Spinal cord (tissue), 10 donors: Measurements from ENCODE around the gene EPB41L1. TPM values are rescaled to one million over a fixed set of nuclear protein-coding genes. Genes with fewer than 3 reads are reported as not detected.

Source experiments
- DNase-seq, 6 donors: peaks; one replicate each; pipeline versions ENCODE4 v3.0.0 to v3.0.0-alpha.2; 2013 to 2015; ENCODE audit warnings: low spot score in 6 of 6, low read depth in 4 of 6
- H3K27ac ChIP-seq: one replicate; pipeline ENCODE4 v1.5.1; 2013; ENCODE audit warnings: low read depth, low read length, control low read depth
- H3K27me3 ChIP-seq: one replicate; pipeline ENCODE4 v1.6.1; 2013; ENCODE audit warnings: low read length; ENCODE audit not compliant: control insufficient read depth, insufficient read depth
- H3K36me3 ChIP-seq: one replicate; pipeline ENCODE4 v1.6.1; 2013; ENCODE audit warnings: low read length; ENCODE audit not compliant: control insufficient read depth, insufficient read depth
- H3K4me1 ChIP-seq: one replicate; pipeline ENCODE4 v1.6.1; 2013; ENCODE audit warnings: low read length; ENCODE audit not compliant: control insufficient read depth, insufficient read depth
- H3K4me3 ChIP-seq: one replicate; pipeline ENCODE4 v1.5.1; 2013; ENCODE audit warnings: low read depth, low read length, control low read depth
- H3K9me3 ChIP-seq: one replicate; pipeline ENCODE4 v1.6.1; 2013; ENCODE audit warnings: low read length; ENCODE audit not compliant: control insufficient read depth, insufficient read depth
- WGBS: methylation state at CpG from one replicate; pipeline ENCODE4 v1.1.5; 2013; ENCODE audit warnings: missing lambda C conversion rate; ENCODE audit not compliant: insufficient coverage; 5-methylcytosine and 5-hydroxymethylcytosine counted together
- polyA plus RNA-seq, 2 donors: library from polyadenylated mRNA; unstranded; fragments of 120-200 nt; gene quantifications; one replicate each; pipeline ENCODE4 v1.2.1, GENCODE V29; 2013; ENCODE audit not compliant: insufficient read length in 2 of 2
- total RNA-seq, 2 donors: library from RNA; depleted of rRNA in 1 of 2; stranded (reverse); fragments of 120-200 nt in 1 of 2; fragments of >200 nt in 1 of 2; gene quantifications; one replicate each; pipeline versions ENCODE4 v1.2.3 to v1.2.4, GENCODE V29; 2013 to 2014
- donor health status: healthy.

Gene EPB41L1
- total and polyA plus RNA-seq, 4 donors = 57.6 to 163 (median 149) TPM

GRCh38 chr20:36259177-36260061 lies 104.9 kb downstream of the EPB41L1 start:
- no peaks in the 10 kb centered on the region for H3K9me3 ChIP-seq
- WGBS = 50% methylated on average over 13 of the region's 16 CpGs

DNA sequence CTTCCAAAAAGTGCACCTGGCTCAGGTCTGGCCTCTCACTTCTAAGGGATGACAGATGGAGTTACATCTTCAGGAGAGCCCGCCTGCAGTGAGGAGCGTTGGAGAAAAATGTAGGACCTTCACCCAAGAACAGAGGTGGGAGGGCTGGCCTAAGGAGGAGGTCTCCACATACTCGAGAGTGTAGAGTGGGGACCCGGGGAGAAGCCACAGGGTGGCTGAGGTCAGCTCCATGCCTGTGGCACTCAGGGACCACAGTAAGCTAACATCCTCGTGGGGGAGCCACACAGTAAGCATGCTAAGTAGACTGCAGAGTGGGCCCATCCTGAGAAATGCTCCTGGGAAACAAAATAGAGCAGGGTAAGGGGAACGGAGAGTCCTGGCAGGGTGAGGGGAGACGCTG lies 105.8 kb downstream of the EPB41L1 start:
- Histone ChIP-seq H3K27me3 (no peaks in the 10 kb centered on the region), H3K4me3 (no peak overlapping the region), H3K9me3 (no peaks in the 10 kb centered on the region), H3K27ac (no peak overlapping the region), H3K36me3 (peaks cover 28% of the 10 kb centered on the region), H3K4me1 (peaks cover 3% of the 10 kb centered on the region)
- 69% methylated on average over 7 of the region's 7 CpGs for WGBS
- DNase-seq = no peak

More at GRCh38 chr20:36259177-36260061, 104.9 kb downstream of the EPB41L1 start:
- no peaks in the 10 kb centered on the region for H3K27me3 ChIP-seq
- H3K36me3 ChIP-seq = peaks cover 31% of the 10 kb centered on the region
- peak in 1 of 6 donors; percentile 33 for DNase-seq
- no peak overlapping the region for H3K27ac ChIP-seq
- no peak overlapping the region for H3K4me3 ChIP-seq
- H3K4me1 ChIP-seq = peaks cover 8% of the 10 kb centered on the region

DNA sequence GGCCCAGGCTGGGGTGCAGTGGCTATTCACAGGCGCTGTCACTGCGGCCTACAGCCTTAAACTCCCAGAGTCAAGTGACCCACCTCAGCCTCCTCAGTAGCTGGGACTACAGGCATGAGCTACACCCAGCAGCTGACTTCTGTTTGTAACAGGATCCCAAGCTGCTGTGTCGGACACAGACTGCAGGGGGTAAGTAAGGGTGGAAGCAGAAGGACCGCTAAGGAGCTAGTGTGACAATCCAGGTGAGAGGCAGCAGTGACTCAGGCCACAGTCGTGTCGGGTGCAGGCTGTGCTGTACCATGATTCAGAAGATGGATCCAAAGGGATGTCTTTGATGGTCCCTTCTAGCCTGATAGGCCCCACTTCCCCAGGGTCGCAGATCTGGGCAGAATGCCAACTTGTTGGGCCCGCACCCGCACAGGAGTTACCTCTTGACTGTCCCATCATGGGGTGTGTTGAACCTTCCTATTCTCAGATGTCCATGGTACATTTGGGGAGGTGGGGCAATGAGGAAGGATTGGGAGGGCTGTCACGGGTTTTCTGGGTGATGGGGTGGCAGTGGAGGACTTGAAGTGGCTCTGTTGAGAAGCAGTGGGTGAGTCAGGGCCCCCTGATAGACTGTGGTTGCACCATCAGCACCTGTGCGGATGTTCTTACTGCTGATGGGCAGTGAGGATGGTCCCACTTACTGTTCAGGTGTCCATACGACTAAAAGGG lies 107.0 kb downstream of the EPB41L1 start:
- H3K36me3 ChIP-seq = peaks cover 16% of the 10 kb centered on the region
- no peaks in the 10 kb centered on the region for H3K9me3 ChIP-seq
- DNase-seq = no peak
- no peaks in the 10 kb centered on the region for H3K27me3 ChIP-seq
- 88% methylated on average over 11 of the region's 12 CpGs for WGBS
- H3K4me1 ChIP-seq = no peaks in the 10 kb centered on the region
- H3K4me3 ChIP-seq = no peak overlapping the region
- no peak overlapping the region for H3K27ac ChIP-seq

GRCh38 chr20:36262440-36262839 lies 107.9 kb downstream of the EPB41L1 start:
- Histone ChIP-seq H3K4me3 (no peak overlapping the region), H3K36me3 (peaks cover 10% of the 10 kb centered on the region), H3K27me3 (no peaks in the 10 kb centered on the region), H3K9me3 (no peaks in the 10 kb centered on the region), H3K4me1 (no peaks in the 10 kb centered on the region), H3K27ac (no peak overlapping the region)
- WGBS = 90% methylated on average over 10 of the region's 12 CpGs
- DNase-seq = no peak

- no peak overlapping the region for H3K4me3 ChIP-seq
- no peaks in the 10 kb centered on the region for H3K36me3 ChIP-seq
- no peaks in the 10 kb centered on the region for H3K9me3 ChIP-seq
- 90% methylated on average over 20 of the region's 20 CpGs for WGBS
- DNase-seq = no peak
- no peak overlapping the region for H3K27ac ChIP-seq
- no peaks in the 10 kb centered on the region for H3K4me1 ChIP-seq
- H3K27me3 ChIP-seq = no peaks in the 10 kb centered on the region
These were observed 110.1 kb downstream of the EPB41L1 start for GRCh38 chr20:36264426-36265246.

DNA sequence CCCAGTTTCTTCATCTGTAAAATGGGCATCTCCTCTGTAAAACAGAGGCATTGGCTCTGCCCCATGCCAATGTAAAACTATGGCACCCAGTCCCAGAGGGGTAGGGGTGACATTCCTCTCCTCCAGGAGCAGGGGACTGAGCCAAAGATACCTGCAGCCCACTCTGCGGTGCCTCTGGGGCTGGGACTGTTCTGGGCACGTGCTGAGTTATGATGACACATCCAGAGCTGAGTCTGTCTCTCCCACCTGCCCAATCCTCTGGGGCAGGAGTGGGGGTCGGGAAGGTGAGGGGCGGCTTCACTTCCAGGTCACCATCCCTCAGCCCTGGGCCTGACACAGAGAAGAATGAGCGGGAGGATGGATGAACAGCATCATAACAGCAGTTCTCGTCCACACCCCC lies 111.6 kb downstream of the EPB41L1 start:
- WGBS = 90% methylated on average over 3 of the region's 6 CpGs

DNA sequence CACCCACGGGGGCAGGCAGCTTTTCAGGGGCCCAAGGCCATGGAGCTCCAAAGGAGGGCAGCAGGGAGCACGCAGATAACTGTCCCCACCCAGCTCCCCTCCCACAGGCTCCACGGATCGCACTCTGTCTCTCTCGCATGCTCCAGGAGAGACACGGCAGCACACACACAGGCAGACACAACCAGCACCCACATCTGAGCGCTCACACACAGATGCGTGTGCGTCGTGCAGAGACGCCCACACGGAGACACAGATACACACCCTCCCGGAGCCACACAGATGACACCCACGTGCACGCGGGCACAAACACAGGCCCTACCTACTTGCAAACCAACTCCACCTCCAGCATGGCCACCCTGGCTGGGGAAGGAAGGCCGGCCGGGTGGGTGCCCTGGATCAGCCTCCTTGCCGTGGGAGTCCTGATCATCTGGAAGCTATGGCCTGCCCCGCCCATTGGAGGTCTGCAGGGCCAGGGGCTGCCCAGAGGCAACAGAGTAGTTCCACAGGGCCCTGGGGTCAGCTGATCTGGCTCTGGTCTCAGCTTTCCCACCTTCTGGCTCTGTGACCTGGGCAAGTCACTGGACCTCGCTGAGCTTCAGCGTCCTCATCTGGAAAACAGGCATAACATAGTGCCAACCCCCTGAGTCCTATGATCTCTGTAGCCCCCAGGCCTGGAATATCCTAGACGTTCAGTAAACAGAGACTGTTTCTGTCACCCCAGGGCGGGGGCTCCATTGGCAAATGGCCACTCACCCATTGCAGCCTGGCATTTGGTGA lies 113.3 kb downstream of the EPB41L1 start:
- Histone ChIP-seq H3K27ac (no peak overlapping the region), H3K4me3 (no peak overlapping the region), H3K4me1 (no peaks in the 10 kb centered on the region), H3K27me3 (no peaks in the 10 kb centered on the region), H3K36me3 (no peaks in the 10 kb centered on the region), H3K9me3 (no peaks in the 10 kb centered on the region)
- no peak for DNase-seq
- WGBS = 69% methylated on average over 23 of the region's 24 CpGs

More for the DNA sequence above, 111.6 kb downstream of the EPB41L1 start:
- DNase-seq = no peak
- Histone ChIP-seq H3K4me1 (no peaks in the 10 kb centered on the region), H3K4me3 (no peak overlapping the region), H3K36me3 (no peaks in the 10 kb centered on the region), H3K27me3 (no peaks in the 10 kb centered on the region), H3K27ac (no peak overlapping the region), H3K9me3 (no peaks in the 10 kb centered on the region)

DNA sequence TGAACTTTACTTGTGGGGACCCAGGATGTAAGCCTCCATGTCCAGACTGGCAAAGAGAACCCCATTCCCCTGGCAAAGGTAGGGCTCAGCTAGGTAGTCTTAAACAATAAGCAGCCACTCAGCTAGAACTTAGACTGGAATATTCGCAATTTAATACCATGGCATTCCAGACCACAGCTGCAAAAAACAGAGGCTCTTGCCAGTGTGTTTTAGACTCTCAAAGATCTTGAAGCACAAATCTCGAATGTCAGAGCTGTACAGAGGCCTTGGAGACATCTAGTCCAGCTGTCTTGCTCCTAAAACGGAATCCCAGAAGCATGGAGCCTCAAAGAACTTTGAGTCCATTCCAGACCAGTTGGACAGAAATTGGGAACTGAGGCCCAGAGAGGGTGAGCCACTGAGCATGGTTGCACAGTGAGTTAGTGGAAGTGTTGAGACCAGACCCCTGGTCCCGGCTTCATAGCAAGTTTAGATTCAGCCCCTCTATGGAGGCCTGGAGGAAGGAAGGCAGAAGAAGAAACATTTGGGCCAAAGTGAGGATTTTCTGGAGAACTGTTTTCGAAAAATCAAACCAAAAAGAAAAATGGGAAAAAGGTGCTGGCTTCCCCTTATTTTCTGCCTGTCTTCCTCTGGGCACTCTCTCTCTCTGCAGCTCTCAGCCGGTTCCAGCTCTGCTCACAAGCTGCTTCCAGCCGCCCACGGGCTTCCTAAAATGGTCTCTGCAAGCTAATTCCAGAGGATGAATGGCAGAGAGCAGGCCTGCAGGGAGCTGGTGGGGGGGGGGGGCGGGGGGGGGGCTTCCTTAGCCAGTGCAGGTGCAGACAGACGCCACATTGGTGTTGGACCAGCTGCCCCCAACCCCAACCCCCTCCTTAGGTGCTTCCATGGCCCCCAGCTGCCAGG lies 114.2 kb downstream of the EPB41L1 start:
- peaks cover 1% of the 10 kb centered on the region for H3K4me1 ChIP-seq
- DNase-seq = no peak
- H3K9me3 ChIP-seq = no peaks in the 10 kb centered on the region
- no peak overlapping the region for H3K27ac ChIP-seq
- 93% methylated on average over 5 of the region's 10 CpGs for whole genome bisulfite sequencing
- H3K27me3 ChIP-seq = no peaks in the 10 kb centered on the region
- no peak overlapping the region for H3K4me3 ChIP-seq
- no peaks in the 10 kb centered on the region for H3K36me3 ChIP-seq
